ENCODE data around the gene ZGLP1. TPM values are rescaled to one million over a fixed set of nuclear protein-coding genes. Genes with fewer than 3 reads are reported as not detected.

ZGLP1 gene
- total RNA-seq, 2 experiments from 2014 or later, result 5.7 to 8.8 TPM

DNA sequence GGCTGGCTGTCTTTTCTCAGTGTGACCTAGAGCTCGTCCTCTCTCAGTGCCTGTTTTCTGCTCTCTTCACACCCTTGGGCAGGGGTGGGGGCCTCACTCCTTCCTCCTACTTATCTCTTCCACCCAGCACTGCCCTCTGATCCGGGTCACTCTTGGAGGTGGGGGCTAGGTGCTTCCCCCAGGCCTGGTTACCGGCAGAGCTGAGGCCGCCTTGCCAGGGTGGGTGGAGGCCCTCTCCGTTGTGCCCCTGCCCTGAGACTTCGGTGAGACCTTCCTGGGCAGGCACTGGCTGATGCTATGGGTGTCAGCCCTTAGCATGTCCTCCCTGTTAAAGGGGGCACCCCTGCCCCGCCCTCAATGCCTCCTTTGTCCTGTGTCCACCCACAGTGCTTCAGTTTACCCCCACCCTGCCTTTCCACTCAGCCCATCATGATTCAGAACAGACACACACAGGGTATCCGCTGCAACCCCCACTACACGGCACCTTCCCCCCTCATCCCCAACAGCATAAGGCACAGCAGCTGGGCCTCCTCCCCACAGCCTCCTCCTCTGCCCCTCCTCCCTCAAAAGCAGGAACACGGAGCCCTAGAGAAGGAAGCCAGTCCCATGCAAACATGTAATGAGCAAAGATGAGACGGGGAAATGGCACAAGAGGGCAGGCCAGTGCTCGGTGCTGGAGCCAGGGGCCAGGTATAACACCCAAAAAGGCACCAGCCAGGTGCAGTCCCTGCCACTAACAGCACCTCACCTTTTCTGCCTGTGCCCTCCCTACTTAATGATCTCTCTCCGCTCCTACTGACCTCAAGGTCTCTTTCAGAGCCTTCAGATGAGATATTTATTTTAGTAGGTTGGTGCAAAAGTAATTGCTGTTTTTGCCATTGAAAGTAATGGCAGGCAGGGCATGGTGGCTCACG lies 9.8 kb downstream of the ZGLP1 start:
- Histone ChIP-seq H3K4me3 (ENCODE audit: low read depth, low read length, poor library complexity, severe bottlenecking) (no peak overlapping the region), H3K79me2 (ENCODE audit: insufficient read depth, low read depth, low read length) (no peaks in the 10 kb centered on the region), H3K36me3 (ENCODE audit: insufficient read depth, low read length) (no peaks in the 10 kb centered on the region; the same call in 1 of the 2 replicates), H3K9me2 (ENCODE audit: insufficient read depth, low read length) (no peaks in the 10 kb centered on the region), H2AFZ (ENCODE audit: low read length) (no peak overlapping the region; the same call in 1 of the 2 replicates), H3K4me2 (ENCODE audit: low read length) (no peak overlapping the region), H4K20me1 (ENCODE audit: insufficient read depth, low read length) (no peaks in the 10 kb centered on the region), H3K4me1 (ENCODE audit: insufficient read depth, low read length, poor library complexity, severe bottlenecking) (peaks cover 9% of the 10 kb centered on the region), H3K9me3 (ENCODE audit: low read length) (no peaks in the 10 kb centered on the region), H3K27ac (ENCODE audit: low read depth, low read length, poor library complexity, severe bottlenecking) (no peak overlapping the region)
- BruUV-seq (replicated peaks), result no TSS peak
- DNase-seq (ENCODE audit: low spot score), result no peak
- TF ChIP-seq, protein P1, sequence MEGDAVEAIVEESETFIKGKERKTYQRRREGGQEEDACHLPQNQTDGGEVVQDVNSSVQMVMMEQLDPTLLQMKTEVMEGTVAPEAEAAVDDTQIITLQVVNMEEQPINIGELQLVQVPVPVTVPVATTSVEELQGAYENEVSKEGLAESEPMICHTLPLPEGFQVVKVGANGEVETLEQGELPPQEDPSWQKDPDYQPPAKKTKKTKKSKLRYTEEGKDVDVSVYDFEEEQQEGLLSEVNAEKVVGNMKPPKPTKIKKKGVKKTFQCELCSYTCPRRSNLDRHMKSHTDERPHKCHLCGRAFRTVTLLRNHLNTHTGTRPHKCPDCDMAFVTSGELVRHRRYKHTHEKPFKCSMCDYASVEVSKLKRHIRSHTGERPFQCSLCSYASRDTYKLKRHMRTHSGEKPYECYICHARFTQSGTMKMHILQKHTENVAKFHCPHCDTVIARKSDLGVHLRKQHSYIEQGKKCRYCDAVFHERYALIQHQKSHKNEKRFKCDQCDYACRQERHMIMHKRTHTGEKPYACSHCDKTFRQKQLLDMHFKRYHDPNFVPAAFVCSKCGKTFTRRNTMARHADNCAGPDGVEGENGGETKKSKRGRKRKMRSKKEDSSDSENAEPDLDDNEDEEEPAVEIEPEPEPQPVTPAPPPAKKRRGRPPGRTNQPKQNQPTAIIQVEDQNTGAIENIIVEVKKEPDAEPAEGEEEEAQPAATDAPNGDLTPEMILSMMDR (conservative IDR thresholded peaks at IDR 0.05; ENCODE audit: low read length), result no peak
- no peak for TF ChIP-seq EZH2phosphoT487 (IDR thresholded peaks at IDR 0.05; ENCODE audit: borderline replicate concordance, low read depth, low read length)
- intact Hi-C loops (cut with micrococcal nuclease; ENCODE audit: unreplicated experiment), result no loop called here
- CTCF ChIA-PET (ENCODE audit: unreplicated experiment), result no interaction called here
- POLR2A ChIA-PET, result no interaction called here

DNA sequence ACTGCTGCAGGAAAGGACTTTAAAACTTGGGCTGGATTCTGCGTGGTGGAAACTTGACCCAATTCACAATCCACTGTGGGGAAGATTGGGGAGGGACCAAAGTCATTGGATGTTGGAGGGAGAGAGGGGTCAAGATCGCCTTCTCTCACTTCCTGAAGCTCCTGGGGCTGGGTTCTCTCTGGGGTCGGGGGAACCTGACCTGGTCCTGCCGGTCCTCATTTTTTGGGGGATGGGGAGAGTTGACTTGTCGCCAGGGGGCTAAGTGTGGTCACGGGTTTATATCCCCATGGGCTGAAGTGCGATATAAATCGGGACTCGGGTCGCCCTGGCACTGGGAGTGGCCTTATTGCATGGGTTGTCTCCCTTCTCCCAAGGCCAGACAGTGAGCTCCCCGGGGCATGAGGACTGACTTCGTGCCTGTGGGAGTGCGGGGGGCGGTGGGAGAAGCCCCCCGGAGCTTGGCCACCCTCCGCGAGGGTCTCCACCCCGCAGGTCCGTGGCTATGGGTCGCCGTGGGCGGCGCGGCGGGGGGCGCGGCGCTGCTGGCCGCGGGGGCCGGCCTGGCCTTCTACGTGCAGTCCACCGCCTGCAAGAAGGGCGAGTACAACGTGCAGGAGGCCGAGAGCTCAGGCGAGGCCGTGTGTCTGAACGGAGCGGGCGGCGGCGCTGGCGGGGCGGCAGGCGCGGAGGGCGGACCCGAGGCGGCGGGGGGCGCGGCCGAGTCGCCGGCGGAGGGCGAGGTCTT lies 13.6 kb downstream of the ZGLP1 start:
- Histone ChIP-seq H3K9me2 (ENCODE audit: insufficient read depth, low read length) (no peaks in the 10 kb centered on the region), H3K36me3 (ENCODE audit: insufficient read depth, low read length) (no peaks in the 10 kb centered on the region), H3K9me3 (ENCODE audit: low read length) (no peaks in the 10 kb centered on the region), H3K79me2 (ENCODE audit: insufficient read depth, low read depth, low read length) (no peaks in the 10 kb centered on the region), H4K20me1 (ENCODE audit: insufficient read depth, low read length) (no peaks in the 10 kb centered on the region), H2AFZ (ENCODE audit: low read length) (no peak overlapping the region), H3K4me3 (ENCODE audit: low read depth, low read length, poor library complexity, severe bottlenecking) (no peak overlapping the region), H3K27ac (ENCODE audit: low read depth, low read length, poor library complexity, severe bottlenecking) (no peak overlapping the region), H3K4me2 (ENCODE audit: low read length) (peak overlapping the region; percentile 32; the same call in 1 of the 2 replicates), H3K4me1 (ENCODE audit: insufficient read depth, low read length, poor library complexity, severe bottlenecking) (peaks cover 27% of the 10 kb centered on the region)
- no peak for DNase-seq (ENCODE audit: low spot score)
- no TSS peak for BruUV-seq (replicated peaks)
- intact Hi-C loops (cut with micrococcal nuclease; ENCODE audit: unreplicated experiment), result no loop called here
- TF ChIP-seq, protein P1 (conservative IDR thresholded peaks at IDR 0.05; ENCODE audit: low read length), result no peak
- no peak for TF ChIP-seq EZH2phosphoT487 (IDR thresholded peaks at IDR 0.05; ENCODE audit: borderline replicate concordance, low read depth, low read length)
- ChIA-PET CTCF (ENCODE audit: unreplicated experiment) (no interaction called here), POLR2A (no interaction called here)

Data from OCI-LY7 (cell line).